HepG2 (cell line): Measurements from ENCODE around the gene GBX1. TPM values are rescaled to one million over a fixed set of nuclear protein-coding genes. Genes with fewer than 3 reads are reported as not detected.

Source experiments
- ARID4A ChIP-seq: sonication (generic); formaldehyde crosslinking; IDR thresholded peaks from 2 replicates; pipeline ENCODE4 v1.5.0; 2020; ENCODE audit warnings: mild to moderate bottlenecking, missing genetic modification reagents, borderline replicate concordance
- ATF1 ChIP-seq: IDR thresholded peaks from 2 replicates; pipeline ENCODE4 v1.6.1; 2016; ENCODE audit warnings: mild to moderate bottlenecking, control low read depth
- FOXP1 ChIP-seq, 2 experiments: fragments of 450-650 bp in 1 of 2; IDR thresholded peaks; 2 replicates each; pipeline ENCODE4 v1.6.1; 2017 to 2018; ENCODE audit warnings: antibody characterized with exemption in 1 of 2
- GABPA ChIP-seq, 2 experiments: IDR thresholded peaks; 2 replicates each; pipeline ENCODE4 v1.6.1; 2011 to 2016; ENCODE audit warnings: low read depth in 2 of 2, low read length in 1 of 2, missing biosample characterization in 1 of 2, missing genetic modification characterization in 1 of 2
- KAT2B ChIP-seq: fragments of 150-350 bp; IDR thresholded peaks from 2 replicates; pipeline ENCODE4 v1.6.1; 2014; ENCODE audit warnings: low read depth, low read length, borderline replicate concordance
- KLF9 ChIP-seq: IDR thresholded peaks from 2 replicates; pipeline ENCODE4 v1.6.1; 2016; ENCODE audit warnings: low read depth
- NBN ChIP-seq: fragments of 450-650 bp; conservative IDR thresholded peaks from 2 replicates; pipeline ENCODE4 v1.6.1; 2017
- NCOA1 ChIP-seq: sonication (generic); formaldehyde crosslinking; IDR thresholded peaks from 2 replicates; pipeline ENCODE4 v1.9.0; 2021; ENCODE audit warnings: missing genetic modification reagents
- NFKBIZ ChIP-seq: IDR thresholded peaks from 2 replicates; pipeline ENCODE4 v1.6.1; 2018; ENCODE audit warnings: missing genetic modification reagents, missing compliant biosample characterization
- RXRB ChIP-seq: IDR thresholded peaks from 2 replicates; pipeline ENCODE4 v1.6.1; 2016; ENCODE audit warnings: borderline replicate concordance, missing genetic modification reagents, missing compliant biosample characterization
- SETDB1 ChIP-seq: sonication (generic); formaldehyde crosslinking; IDR thresholded peaks from 2 replicates; pipeline ENCODE4 v1.5.1; 2020; ENCODE audit warnings: missing genetic modification reagents, mild to moderate bottlenecking, borderline replicate concordance
- SP140L ChIP-seq: sonication (generic); formaldehyde crosslinking; IDR thresholded peaks from 2 replicates; pipeline ENCODE4 v1.4.0; 2020; ENCODE audit warnings: missing genetic modification reagents, borderline replicate concordance
- STAT6 ChIP-seq: sonication (generic); formaldehyde crosslinking; IDR thresholded peaks from 2 replicates; pipeline ENCODE4 v1.4.0; 2020; ENCODE audit warnings: missing genetic modification reagents, mild to moderate bottlenecking, borderline replicate concordance
- WIZ ChIP-seq: sonication (generic); formaldehyde crosslinking; IDR thresholded peaks from 2 replicates; pipeline ENCODE4 v1.5.1; 2020; ENCODE audit warnings: mild to moderate bottlenecking, missing genetic modification reagents
- ZNF225 ChIP-seq: sonication (generic); formaldehyde crosslinking; IDR thresholded peaks from 2 replicates; pipeline ENCODE4 v1.4.0; 2020; ENCODE audit warnings: mild to moderate bottlenecking, missing genetic modification reagents
- ZNF333 ChIP-seq: sonication (generic); formaldehyde crosslinking; IDR thresholded peaks from 2 replicates; pipeline ENCODE4 v1.4.0; 2020; ENCODE audit warnings: mild to moderate bottlenecking, missing genetic modification reagents, borderline replicate concordance
- ZNF343 ChIP-seq: sonication (generic); formaldehyde crosslinking; IDR thresholded peaks from 2 replicates; pipeline ENCODE4 v1.4.0; 2020; ENCODE audit warnings: mild to moderate bottlenecking, missing genetic modification reagents
- ZNF350 ChIP-seq: sonication (generic); formaldehyde crosslinking; IDR thresholded peaks from 2 replicates; pipeline ENCODE4 v1.4.0; 2020; ENCODE audit warnings: mild to moderate bottlenecking, low read depth, missing genetic modification reagents, borderline replicate concordance
- ZNF367 ChIP-seq: sonication (generic); formaldehyde crosslinking; IDR thresholded peaks from 2 replicates; pipeline ENCODE4 v1.4.0; 2020; ENCODE audit warnings: missing genetic modification reagents, borderline replicate concordance
- ZNF740 ChIP-seq: sonication (generic); formaldehyde crosslinking; IDR thresholded peaks from 2 replicates; pipeline ENCODE4 v1.4.0; 2020; ENCODE audit warnings: missing genetic modification reagents
- polyA plus RNA-seq, 8 experiments: library from polyadenylated mRNA; depleted of rRNA in 3 of 8; stranded (reverse) in 7 of 8; unstranded in 1 of 8; fragments of >200 nt; fragmentation: Illumina TruSeq in 4 of 8; extraction: Trizol in 4 of 8; gene quantifications; 2 replicates each; pipeline versions ENCODE4 v1.2.1 to v1.2.3, GENCODE V29; 2011 to 2016; ENCODE audit warnings: low read depth in 4 of 8, missing spikeins in 1 of 8, mixed read lengths in 1 of 8; ENCODE audit not compliant: insufficient read depth in 1 of 8
- total RNA-seq, 5 experiments: library from RNA; depleted of rRNA; stranded (reverse); fragments of >200 nt; fragmentation: Illumina TruSeq; extraction: Trizol; gene quantifications; 2 replicates each; pipeline ENCODE4 v1.2.3, GENCODE V29; 2016; ENCODE audit warnings: low read depth in 1 of 5
- TF ChIP-seq, protein P1 (sequence below): sonication (generic); formaldehyde crosslinking; IDR thresholded peaks from 2 replicates; pipeline ENCODE4 v1.4.0; 2020; ENCODE audit warnings: mild to moderate bottlenecking, low read depth, missing genetic modification reagents
- TF ChIP-seq, protein P2 (sequence below): sonication (generic); formaldehyde crosslinking; IDR thresholded peaks from 2 replicates; pipeline ENCODE4 v1.4.0; 2020; ENCODE audit warnings: mild to moderate bottlenecking, missing genetic modification reagents

Gene GBX1
- total and polyA plus RNA-seq, 2 of the 13 experiments (the other 11 are each of a cell fraction or from before 2014, with no cell fraction given): not detected

- TF ChIP-seq, protein P1, sequence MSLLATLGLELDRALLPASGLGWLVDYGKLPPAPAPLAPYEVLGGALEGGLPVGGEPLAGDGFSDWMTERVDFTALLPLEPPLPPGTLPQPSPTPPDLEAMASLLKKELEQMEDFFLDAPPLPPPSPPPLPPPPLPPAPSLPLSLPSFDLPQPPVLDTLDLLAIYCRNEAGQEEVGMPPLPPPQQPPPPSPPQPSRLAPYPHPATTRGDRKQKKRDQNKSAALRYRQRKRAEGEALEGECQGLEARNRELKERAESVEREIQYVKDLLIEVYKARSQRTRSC: no peak
- no peak for TF ChIP-seq ZNF343 (CRISPR knock-in tag)
- TF ChIP-seq SETDB1 (CRISPR knock-in tag): no peak
- no peak; the same call in 1 of the 2 replicates for TF ChIP-seq ARID4A (CRISPR knock-in tag)
- no peak for TF ChIP-seq WIZ (CRISPR knock-in tag)
- TF ChIP-seq ZNF367: no peak
- no peak for TF ChIP-seq KLF9 (CRISPR knock-in tag)
- no peak for TF ChIP-seq ATF1 (CRISPR knock-in tag)
- TF ChIP-seq KAT2B: no peak
- no peak for TF ChIP-seq ZNF225 (CRISPR knock-in tag)
- TF ChIP-seq, protein P2, sequence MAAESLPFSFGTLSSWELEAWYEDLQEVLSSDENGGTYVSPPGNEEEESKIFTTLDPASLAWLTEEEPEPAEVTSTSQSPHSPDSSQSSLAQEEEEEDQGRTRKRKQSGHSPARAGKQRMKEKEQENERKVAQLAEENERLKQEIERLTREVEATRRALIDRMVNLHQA: no peak
- no peak for TF ChIP-seq NFKBIZ (CRISPR knock-in tag)
- TF ChIP-seq STAT6 (CRISPR knock-in tag): no peak
- peak; percentile 70 for TF ChIP-seq ZNF350 (CRISPR knock-in tag)
- TF ChIP-seq NCOA1 (CRISPR knock-in tag): no peak
- no peak for TF ChIP-seq ZNF740 (CRISPR knock-in tag)
- no peak for TF ChIP-seq GABPA (IDR thresholded peaks at IDR 0.05; ENCODE audit: low read depth, low read length)
- no peak for TF ChIP-seq GABPA (CRISPR knock-in tag; IDR thresholded peaks at IDR 0.05; ENCODE audit: low read depth)
- TF ChIP-seq SP140L (CRISPR knock-in tag): no peak
- no peak for TF ChIP-seq FOXP1 (IDR thresholded peaks at IDR 0.05)
- TF ChIP-seq FOXP1 (CRISPR knock-in tag; IDR thresholded peaks at IDR 0.05): no peak
- TF ChIP-seq RXRB: 0 out of 2 replicates have a peak, but pooled peaks have one; percentile 48
- TF ChIP-seq NBN: no peak
- TF ChIP-seq ZNF333 (CRISPR knock-in tag): no peak
Observed at GRCh38 chr7:151172273-151173141, 5.0 kb upstream of the GBX1 start (continued).
